Measurements from ENCODE around the gene NECTIN4. TPM values are rescaled to one million over a fixed set of nuclear protein-coding genes. Genes with fewer than 3 reads are reported as not detected.

NECTIN4 gene
- total RNA-seq, 1 donor from 2014 or later, result 1.9 TPM

DNA sequence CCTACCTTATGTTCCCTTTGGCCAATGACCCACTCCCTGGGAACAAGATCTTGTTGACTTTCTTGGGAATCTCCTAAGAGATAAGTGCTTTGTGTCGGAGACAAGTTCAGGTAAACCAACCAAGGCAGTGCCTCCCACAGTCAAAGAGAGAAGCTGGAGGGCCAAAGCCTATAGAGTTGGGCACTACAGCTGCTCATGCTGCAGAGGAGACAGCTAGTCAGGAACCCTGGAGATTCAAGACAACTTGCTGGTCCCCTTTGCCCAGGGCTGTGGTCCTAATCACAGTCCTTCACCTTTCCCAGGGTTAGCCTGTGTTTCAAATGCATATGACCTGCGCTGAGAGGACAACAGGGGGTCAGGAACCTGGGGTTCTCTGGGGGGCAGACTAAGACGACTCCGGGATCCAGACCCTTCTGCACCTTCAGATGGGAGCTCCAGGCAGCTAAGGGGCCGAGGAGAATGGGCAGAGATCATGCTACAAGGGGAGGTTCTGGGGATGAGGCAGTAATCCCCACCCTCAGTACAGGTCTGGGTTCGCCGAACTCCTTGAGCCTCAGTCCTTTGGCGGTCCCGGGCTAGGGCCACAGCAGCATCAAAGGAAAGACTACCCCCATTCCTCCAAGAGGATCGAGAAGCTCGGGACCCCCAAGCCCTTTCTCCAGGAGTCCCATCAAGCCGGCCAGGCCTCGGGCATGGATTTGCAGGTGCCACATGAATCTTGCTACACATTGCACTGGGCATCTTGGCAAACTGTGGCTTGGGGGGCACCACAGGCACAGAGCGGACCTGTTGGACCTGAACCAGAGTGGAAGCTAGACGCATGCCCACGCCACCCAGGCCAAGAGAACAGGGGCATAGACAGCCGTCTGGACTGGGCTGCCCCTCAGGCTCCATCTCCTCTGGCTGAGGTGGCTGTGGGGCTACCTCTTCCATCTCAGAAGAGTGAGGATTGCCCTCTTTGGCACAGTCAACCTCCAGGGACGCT, 41.6 kb downstream of the NECTIN4 start:
- DNase-seq (ENCODE audit: low spot score, unreplicated experiment), result no peak
- H3K4me1 Mint-ChIP-seq (ENCODE audit: low read depth), result peaks cover 10% of the 10 kb centered on the region
- H3K27me3 Mint-ChIP-seq, result peaks cover 5% of the 10 kb centered on the region
- H3K36me3 Mint-ChIP-seq (ENCODE audit: insufficient read depth), result peaks cover 8% of the 10 kb centered on the region
- H3K27ac Mint-ChIP-seq, result no peak overlapping the region
- peaks cover 14% of the 10 kb centered on the region for H3K9me3 Mint-ChIP-seq (ENCODE audit: low read depth)
- peak overlapping the region; percentile 29 for H3K4me3 Mint-ChIP-seq (ENCODE audit: low read depth)
- TF ChIP-seq, protein P1, sequence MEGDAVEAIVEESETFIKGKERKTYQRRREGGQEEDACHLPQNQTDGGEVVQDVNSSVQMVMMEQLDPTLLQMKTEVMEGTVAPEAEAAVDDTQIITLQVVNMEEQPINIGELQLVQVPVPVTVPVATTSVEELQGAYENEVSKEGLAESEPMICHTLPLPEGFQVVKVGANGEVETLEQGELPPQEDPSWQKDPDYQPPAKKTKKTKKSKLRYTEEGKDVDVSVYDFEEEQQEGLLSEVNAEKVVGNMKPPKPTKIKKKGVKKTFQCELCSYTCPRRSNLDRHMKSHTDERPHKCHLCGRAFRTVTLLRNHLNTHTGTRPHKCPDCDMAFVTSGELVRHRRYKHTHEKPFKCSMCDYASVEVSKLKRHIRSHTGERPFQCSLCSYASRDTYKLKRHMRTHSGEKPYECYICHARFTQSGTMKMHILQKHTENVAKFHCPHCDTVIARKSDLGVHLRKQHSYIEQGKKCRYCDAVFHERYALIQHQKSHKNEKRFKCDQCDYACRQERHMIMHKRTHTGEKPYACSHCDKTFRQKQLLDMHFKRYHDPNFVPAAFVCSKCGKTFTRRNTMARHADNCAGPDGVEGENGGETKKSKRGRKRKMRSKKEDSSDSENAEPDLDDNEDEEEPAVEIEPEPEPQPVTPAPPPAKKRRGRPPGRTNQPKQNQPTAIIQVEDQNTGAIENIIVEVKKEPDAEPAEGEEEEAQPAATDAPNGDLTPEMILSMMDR (IDR thresholded peaks at IDR 0.05; ENCODE audit: unreplicated experiment), result no peak

DNA sequence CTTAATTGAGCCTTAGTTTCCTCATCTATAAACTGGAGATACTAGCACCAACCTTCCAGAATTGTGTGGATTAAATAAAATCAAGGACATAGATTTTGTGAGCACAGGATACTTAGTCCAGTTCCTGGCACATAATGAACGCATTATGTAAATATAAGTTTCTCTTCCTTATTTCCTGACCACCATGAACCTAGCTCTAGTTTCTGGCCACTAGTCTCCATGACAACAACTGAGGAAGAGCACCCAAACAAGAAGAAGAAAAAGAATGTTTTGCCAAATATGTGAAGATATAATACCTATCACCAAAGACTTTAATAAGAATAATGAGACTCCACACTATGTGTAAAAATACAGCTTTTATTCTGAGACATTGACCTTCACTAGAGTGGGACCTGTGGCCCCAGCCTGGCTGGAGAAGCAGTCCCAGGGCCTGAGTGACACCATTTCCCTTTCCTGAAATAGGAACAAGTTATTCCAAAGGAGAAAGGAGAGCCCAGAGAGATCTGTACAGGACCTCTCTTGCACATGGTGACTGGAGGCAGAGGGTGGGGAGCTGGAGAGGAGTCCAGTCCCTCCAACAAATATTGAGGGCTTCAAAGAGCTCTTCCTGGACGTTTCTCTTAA, 42.6 kb downstream of the NECTIN4 start:
- DNase-seq (ENCODE audit: low spot score, unreplicated experiment), result no peak
- H3K27ac Mint-ChIP-seq, result peak overlapping the region; percentile 100
- TF ChIP-seq, protein P1 (IDR thresholded peaks at IDR 0.05; ENCODE audit: unreplicated experiment), result no peak
- H3K27me3 Mint-ChIP-seq, result peaks cover 5% of the 10 kb centered on the region
- H3K9me3 Mint-ChIP-seq (ENCODE audit: low read depth), result peaks cover 14% of the 10 kb centered on the region
- H3K4me1 Mint-ChIP-seq (ENCODE audit: low read depth), result peaks cover 10% of the 10 kb centered on the region
- peaks cover 12% of the 10 kb centered on the region for H3K36me3 Mint-ChIP-seq (ENCODE audit: insufficient read depth)
- H3K4me3 Mint-ChIP-seq (ENCODE audit: low read depth), result peak overlapping the region; percentile 99

DNA sequence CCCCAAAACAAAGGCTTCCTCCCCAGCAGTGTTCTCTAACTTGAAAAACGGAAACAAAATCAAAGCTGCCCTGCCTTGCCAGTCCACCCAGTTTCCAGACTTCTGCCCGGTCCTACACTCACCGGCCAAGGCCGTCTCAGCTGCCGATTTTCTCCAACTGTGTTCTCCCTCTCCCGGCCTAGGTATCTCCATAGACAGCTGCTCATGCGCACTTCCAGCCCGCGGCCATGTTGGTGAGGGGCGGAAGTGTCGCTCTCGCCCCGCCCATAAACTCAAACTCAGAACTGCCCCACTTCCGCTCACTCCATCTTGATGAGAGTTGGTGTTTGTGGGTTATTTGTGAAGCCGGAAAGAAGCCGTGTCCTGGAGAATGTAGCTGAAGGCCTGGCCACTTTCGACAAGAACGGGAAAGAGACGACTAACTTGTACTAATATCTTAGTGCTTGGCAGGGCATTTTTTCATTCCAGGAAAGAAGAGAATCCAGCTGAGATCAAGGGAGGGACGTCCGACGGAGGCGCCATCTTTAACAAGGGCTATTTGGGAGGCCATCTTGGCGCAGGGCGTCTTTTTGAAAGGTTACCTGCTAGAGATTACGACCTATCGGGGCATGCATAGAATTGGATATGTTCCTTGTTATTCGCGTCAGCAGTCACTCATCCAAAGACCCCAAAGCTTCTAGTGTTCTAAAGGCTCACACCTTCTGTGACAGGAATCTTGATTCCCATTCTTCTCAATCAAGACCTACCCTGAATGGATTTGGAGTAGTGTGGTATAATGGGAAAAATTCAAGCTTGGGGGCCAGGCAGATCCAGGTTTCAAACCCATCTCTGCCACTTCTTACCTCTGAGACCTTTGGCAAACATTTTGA, 43.4 kb downstream of the NECTIN4 start, which contains the start of gene USF1:
USF1 (minus strand) TSS at position 242 of the 869 bp plus-strand sequence. CDS start 2,702 bp downstream, outside the sequence.
- H3K27me3 Mint-ChIP-seq, result peaks cover 5% of the 10 kb centered on the region
- H3K4me3 Mint-ChIP-seq (ENCODE audit: low read depth), result peak within 1 kb of the TSS; percentile 99
- H3K27ac Mint-ChIP-seq, result peak within 1 kb of the TSS; percentile 100
- DNase-seq (ENCODE audit: low spot score, unreplicated experiment), result peak; percentile 80
- TF ChIP-seq, protein P1 (IDR thresholded peaks at IDR 0.05; ENCODE audit: unreplicated experiment), result no peak
- peaks cover 10% of the 10 kb centered on the region for H3K4me1 Mint-ChIP-seq (ENCODE audit: low read depth)
- H3K36me3 Mint-ChIP-seq (ENCODE audit: insufficient read depth), result peaks cover 14% of the 10 kb centered on the region
- H3K9me3 Mint-ChIP-seq (ENCODE audit: low read depth), result peaks cover 14% of the 10 kb centered on the region

- TF ChIP-seq, protein P1 (IDR thresholded peaks at IDR 0.05; ENCODE audit: unreplicated experiment), result no peak
- Mint-ChIP-seq H3K4me1 (ENCODE audit: low read depth) (peaks cover 10% of the 10 kb centered on the region), H3K9me3 (ENCODE audit: low read depth) (peaks cover 14% of the 10 kb centered on the region), H3K4me3 (ENCODE audit: low read depth) (peak overlapping the region; percentile 99), H3K27ac (peak overlapping the region; percentile 100), H3K36me3 (ENCODE audit: insufficient read depth) (peaks cover 16% of the 10 kb centered on the region), H3K27me3 (peaks cover 5% of the 10 kb centered on the region)
- peak; percentile 30 for DNase-seq (ENCODE audit: low spot score, unreplicated experiment)
These were observed 44.2 kb downstream of the NECTIN4 start for GRCh38 chr1:161044908-161045735.

All from progenitor cell of endocrine pancreas (in vitro differentiated cells).